ENCODE data around the gene TTLL10. TPM values are rescaled to one million over a fixed set of nuclear protein-coding genes. Genes with fewer than 3 reads are reported as not detected.

Gene TTLL10
- polyA plus RNA-seq, 1 donor (not counting 4 experiments of a cell fraction or from before 2014, with no cell fraction given): not detected

GRCh38 chr1:1215881-1216605 lies 42.4 kb downstream of the TTLL10 start:
- Histone ChIP-seq H3K27ac (ENCODE audit: control insufficient read depth, insufficient read depth, low read length) (no peak overlapping the region), H3K79me2 (ENCODE audit: control insufficient read depth, insufficient read depth, low read length) (no peaks in the 10 kb centered on the region), H3K4me1 (ENCODE audit: control insufficient read depth, extremely low read depth, insufficient read depth, low read length) (peaks cover 8% of the 10 kb centered on the region), H3K27me3 (ENCODE audit: control insufficient read depth, extremely low read depth, insufficient read depth, low read length) (no peaks in the 10 kb centered on the region), H3K9me1 (ENCODE audit: control insufficient read depth, extremely low read depth, insufficient read depth, low read length) (peaks cover 2% of the 10 kb centered on the region), H3K9ac (ENCODE audit: control insufficient read depth, extremely low read depth, insufficient read depth, low read length) (no peak overlapping the region), H3K4me3 (ENCODE audit: control insufficient read depth in 2 of 3, extremely low read depth in 1 of 3, insufficient read depth in 2 of 3, low read depth in 1 of 3, low read length in 3 of 3) (no peak overlapping the region), H3K36me3 (ENCODE audit: control insufficient read depth in 2 of 2, extremely low read depth in 1 of 2, insufficient read depth in 2 of 2, low read length in 2 of 2) (peaks cover 15 to 19% of the 10 kb centered on the region in 2 experiments), H2AFZ (ENCODE audit: control insufficient read depth, low read length) (no peak overlapping the region), H3K9me3 (ENCODE audit: control insufficient read depth, low read depth, low read length) (no peaks in the 10 kb centered on the region), H4K20me1 (ENCODE audit: control insufficient read depth, extremely low read depth, insufficient read depth, low read length) (no peaks in the 10 kb centered on the region), H3K4me2 (ENCODE audit: control insufficient read depth, extremely low read depth, insufficient read depth, low read depth, low read length) (no peak overlapping the region)
- dilution Hi-C loops (cut with MboI; ENCODE audit: extremely low pct_ligation_motif_present, low sequenced_read_pairs): no loop called here
- FAIRE-seq (no peak), DNase-seq (ENCODE audit: low read depth, low spot score) (no peak)
- TF ChIP-seq, protein P1, sequence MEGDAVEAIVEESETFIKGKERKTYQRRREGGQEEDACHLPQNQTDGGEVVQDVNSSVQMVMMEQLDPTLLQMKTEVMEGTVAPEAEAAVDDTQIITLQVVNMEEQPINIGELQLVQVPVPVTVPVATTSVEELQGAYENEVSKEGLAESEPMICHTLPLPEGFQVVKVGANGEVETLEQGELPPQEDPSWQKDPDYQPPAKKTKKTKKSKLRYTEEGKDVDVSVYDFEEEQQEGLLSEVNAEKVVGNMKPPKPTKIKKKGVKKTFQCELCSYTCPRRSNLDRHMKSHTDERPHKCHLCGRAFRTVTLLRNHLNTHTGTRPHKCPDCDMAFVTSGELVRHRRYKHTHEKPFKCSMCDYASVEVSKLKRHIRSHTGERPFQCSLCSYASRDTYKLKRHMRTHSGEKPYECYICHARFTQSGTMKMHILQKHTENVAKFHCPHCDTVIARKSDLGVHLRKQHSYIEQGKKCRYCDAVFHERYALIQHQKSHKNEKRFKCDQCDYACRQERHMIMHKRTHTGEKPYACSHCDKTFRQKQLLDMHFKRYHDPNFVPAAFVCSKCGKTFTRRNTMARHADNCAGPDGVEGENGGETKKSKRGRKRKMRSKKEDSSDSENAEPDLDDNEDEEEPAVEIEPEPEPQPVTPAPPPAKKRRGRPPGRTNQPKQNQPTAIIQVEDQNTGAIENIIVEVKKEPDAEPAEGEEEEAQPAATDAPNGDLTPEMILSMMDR (optimal IDR thresholded peaks at IDR 0.05 in 1 of 3, IDR thresholded peaks at IDR 0.05 in 1 of 3, conservative IDR thresholded peaks at IDR 0.05 in 1 of 3; ENCODE audit: extremely low read depth in 1 of 3, insufficient read depth in 2 of 3, low read length in 3 of 3): no peak
- no peak for TF ChIP-seq EZH2 (IDR thresholded peaks at IDR 0.05; ENCODE audit: low read length)

GRCh38 chr1:1216770-1217620 lies 43.3 kb downstream of the TTLL10 start:
- H3K9me1 ChIP-seq (ENCODE audit: control insufficient read depth, extremely low read depth, insufficient read depth, low read length): peaks cover 2% of the 10 kb centered on the region
- peaks cover 8% of the 10 kb centered on the region for H3K4me1 ChIP-seq (ENCODE audit: control insufficient read depth, extremely low read depth, insufficient read depth, low read length)
- H3K79me2 ChIP-seq (ENCODE audit: control insufficient read depth, insufficient read depth, low read length): no peaks in the 10 kb centered on the region
- no peaks in the 10 kb centered on the region for H3K9me3 ChIP-seq (ENCODE audit: control insufficient read depth, low read depth, low read length)
- TF ChIP-seq, protein P1 (optimal IDR thresholded peaks at IDR 0.05 in 1 of 3, IDR thresholded peaks at IDR 0.05 in 1 of 3, conservative IDR thresholded peaks at IDR 0.05 in 1 of 3; ENCODE audit: extremely low read depth in 1 of 3, insufficient read depth in 2 of 3, low read length in 3 of 3): no peak
- TF ChIP-seq EZH2 (IDR thresholded peaks at IDR 0.05; ENCODE audit: low read length): no peak
- dilution Hi-C loops (cut with MboI; ENCODE audit: extremely low pct_ligation_motif_present, low sequenced_read_pairs): no loop called here
- H3K9ac ChIP-seq (ENCODE audit: control insufficient read depth, extremely low read depth, insufficient read depth, low read length): no peak overlapping the region
- no peak for FAIRE-seq
- H3K27me3 ChIP-seq (ENCODE audit: control insufficient read depth, extremely low read depth, insufficient read depth, low read length): no peaks in the 10 kb centered on the region
- DNase-seq (ENCODE audit: low read depth, low spot score): no peak
- H3K36me3 ChIP-seq (ENCODE audit: control insufficient read depth in 2 of 2, extremely low read depth in 1 of 2, insufficient read depth in 2 of 2, low read length in 2 of 2): peaks cover 16 to 25% of the 10 kb centered on the region in 2 experiments
- no peaks in the 10 kb centered on the region for H4K20me1 ChIP-seq (ENCODE audit: control insufficient read depth, extremely low read depth, insufficient read depth, low read length)
- no peak overlapping the region for H3K4me2 ChIP-seq (ENCODE audit: control insufficient read depth, extremely low read depth, insufficient read depth, low read depth, low read length)
- H3K4me3 ChIP-seq (ENCODE audit: control insufficient read depth in 2 of 3, extremely low read depth in 1 of 3, insufficient read depth in 2 of 3, low read depth in 1 of 3, low read length in 3 of 3): no peak overlapping the region
- H2AFZ ChIP-seq (ENCODE audit: control insufficient read depth, low read length): no peak overlapping the region
- peak overlapping the region; percentile 49 for H3K27ac ChIP-seq (ENCODE audit: control insufficient read depth, insufficient read depth, low read length)

Data from keratinocyte (primary cell).